GM12875 (cell line): ENCODE results near the gene RALGDS.

ENCODE experiments used
- H3K4me3 ChIP-seq: one replicate; pipeline ENCODE4 v1.5.1; 2011; ENCODE audit warnings: low read depth, low read length, control low read depth
- TF ChIP-seq, protein P1 (sequence below): IDR thresholded peaks from 2 replicates; pipeline ENCODE4 v1.5.1; 2011; ENCODE audit warnings: low read depth, mild to moderate bottlenecking, control low read depth, inconsistent platforms, low read length, moderate library complexity, borderline replicate concordance; ENCODE audit not compliant: insufficient read depth

The RALGDS gene

DNA sequence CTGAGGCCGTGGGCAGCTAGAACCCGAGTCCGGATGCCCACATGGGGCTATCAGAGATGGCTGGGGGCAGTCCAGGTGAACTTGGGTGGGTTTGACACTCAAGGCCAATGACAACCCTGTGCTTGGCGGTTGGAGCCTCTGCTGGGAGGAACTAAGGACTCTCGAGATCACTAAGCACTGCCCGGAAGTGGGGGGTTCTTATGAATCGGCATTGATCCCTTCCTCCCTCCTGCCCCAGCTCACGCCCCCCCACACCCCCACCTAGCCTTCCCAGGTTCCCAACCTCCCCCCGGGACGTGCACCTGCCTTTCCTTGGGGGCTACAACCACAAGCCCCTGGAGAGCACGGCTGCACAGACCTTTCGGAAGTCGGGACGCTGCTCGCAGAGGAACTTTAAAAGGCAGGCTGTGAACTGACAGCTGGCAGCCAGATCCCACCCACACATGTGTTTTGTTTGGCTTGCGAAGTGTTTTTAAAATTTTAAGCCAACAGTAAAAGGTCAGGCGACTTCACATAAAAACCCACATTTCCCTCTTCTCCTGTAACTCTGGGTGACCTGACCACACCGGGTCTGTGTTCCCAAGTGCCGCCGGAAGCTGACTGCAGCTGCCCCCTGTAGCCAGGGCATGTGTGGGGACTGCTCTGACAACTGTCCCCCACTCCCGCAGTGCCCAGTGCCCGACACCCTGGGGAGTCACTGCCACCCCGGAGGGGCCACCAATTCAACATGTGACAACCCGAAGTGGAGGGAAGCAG, 5.1 kb upstream of the RALGDS start:
- H3K4me3 ChIP-seq = peak overlapping the region; percentile 24
- TF ChIP-seq, protein P1, sequence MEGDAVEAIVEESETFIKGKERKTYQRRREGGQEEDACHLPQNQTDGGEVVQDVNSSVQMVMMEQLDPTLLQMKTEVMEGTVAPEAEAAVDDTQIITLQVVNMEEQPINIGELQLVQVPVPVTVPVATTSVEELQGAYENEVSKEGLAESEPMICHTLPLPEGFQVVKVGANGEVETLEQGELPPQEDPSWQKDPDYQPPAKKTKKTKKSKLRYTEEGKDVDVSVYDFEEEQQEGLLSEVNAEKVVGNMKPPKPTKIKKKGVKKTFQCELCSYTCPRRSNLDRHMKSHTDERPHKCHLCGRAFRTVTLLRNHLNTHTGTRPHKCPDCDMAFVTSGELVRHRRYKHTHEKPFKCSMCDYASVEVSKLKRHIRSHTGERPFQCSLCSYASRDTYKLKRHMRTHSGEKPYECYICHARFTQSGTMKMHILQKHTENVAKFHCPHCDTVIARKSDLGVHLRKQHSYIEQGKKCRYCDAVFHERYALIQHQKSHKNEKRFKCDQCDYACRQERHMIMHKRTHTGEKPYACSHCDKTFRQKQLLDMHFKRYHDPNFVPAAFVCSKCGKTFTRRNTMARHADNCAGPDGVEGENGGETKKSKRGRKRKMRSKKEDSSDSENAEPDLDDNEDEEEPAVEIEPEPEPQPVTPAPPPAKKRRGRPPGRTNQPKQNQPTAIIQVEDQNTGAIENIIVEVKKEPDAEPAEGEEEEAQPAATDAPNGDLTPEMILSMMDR = no peak

- TF ChIP-seq, protein P1 = no peak
- H3K4me3 ChIP-seq = no peak overlapping the region
Measured at GRCh38 chr9:133124907-133125275, 3.9 kb upstream of the RALGDS start.

GRCh38 chr9:133124123-133124906, 3.3 kb upstream of the RALGDS start:
- no peak overlapping the region for H3K4me3 ChIP-seq

DNA sequence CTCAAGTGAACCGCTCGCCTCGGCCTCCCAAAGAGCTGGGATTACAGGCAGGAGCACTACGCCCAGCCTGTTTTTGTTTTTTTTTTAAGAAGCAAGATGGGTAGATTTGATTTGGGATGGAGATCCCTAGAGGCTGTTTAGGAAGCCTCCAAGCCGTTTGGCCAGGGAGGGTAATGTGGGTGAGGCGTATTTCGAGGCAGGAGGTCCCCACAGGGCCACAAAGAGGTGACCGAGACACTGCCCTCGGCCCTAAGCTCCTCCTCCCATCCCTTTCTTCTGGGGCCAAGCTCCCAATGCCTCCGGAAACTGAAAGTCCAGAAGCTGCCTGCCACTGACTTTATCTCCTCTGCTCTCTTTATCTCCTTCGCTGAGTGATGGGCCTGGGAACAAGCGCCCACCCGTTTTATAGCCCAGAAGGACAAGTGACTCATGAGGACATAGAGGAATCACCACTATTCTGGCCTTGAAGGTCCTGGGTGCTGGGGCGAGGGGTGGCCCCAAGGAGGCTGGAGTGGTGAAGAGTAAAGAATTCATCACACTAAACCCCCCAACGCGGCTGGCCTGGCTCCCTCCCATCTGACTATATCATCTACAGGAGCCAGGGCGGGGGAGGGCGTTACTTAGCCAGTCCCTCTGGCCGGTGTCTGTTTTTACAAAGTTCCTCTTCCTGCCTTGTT, 2.0 kb upstream of the RALGDS start:
- TF ChIP-seq, protein P1 = no peak
- H3K4me3 ChIP-seq = no peak overlapping the region

More at GRCh38 chr9:133124123-133124906, 3.3 kb upstream of the RALGDS start:
- TF ChIP-seq, protein P1 = no peak

GRCh38 chr9:133122605-133122934, 1.5 kb upstream of the RALGDS start:
- TF ChIP-seq, protein P1 = no peak
- no peak overlapping the region for H3K4me3 ChIP-seq

DNA sequence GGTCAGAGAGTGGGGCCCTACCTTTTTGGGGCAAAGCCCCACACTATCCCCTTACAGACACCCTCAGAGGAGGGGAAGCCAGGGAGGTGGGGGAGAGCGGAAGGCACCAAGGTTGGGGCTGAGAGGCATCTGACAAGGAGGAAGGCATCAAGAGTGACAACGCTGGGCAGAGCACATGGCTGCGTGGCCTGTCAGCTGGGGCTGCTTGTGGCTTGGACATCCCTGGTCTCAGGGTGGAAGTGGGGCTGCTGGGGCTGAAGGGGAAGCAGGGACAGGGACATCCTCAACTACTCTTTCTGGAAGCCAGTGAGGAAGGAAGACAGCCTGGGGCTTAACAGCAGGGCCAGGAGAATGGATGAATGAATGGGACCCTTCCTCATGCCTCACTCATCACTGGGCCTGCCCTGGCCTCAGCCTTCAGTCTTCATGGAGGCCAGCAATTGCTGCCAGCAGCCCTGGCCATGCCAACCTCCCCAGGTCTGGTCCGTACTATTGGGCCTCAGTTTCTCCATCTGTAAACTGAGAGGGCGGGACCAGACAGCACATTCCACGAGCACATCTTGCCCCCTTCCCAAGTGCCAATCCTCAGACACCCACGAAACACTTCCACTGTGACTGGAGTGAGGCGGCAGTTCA, 993 bp upstream of the RALGDS start:
- H3K4me3 ChIP-seq = no peak overlapping the region
- TF ChIP-seq, protein P1 = no peak
